Measurements from ENCODE around the gene DEPDC5.

GRCh38 chr22:31898926-31899325 is 145.1 kb downstream of the DEPDC5 start:
- TF ChIP-seq POLR2AphosphoS5 (IDR thresholded peaks at IDR 0.05; ENCODE audit: low read depth, low read length) (no peak), POLR2A (IDR thresholded peaks at IDR 0.05; ENCODE audit: low read depth, low read length) (no peak)
